HG02678 (cell line): ENCODE data around the gene SLC19A1.

Experiments used
- ATAC-seq: cut with Tn5 transposase; IDR thresholded peaks from one replicate; pipeline ENCODE4 v1.9.1; 2021; ENCODE audit warnings: mild to moderate bottlenecking, moderate library complexity; ENCODE audit not compliant: unreplicated experiment

The SLC19A1 gene

GRCh38 chr21:45460011-45460565 is 82.2 kb downstream of the SLC19A1 start:
- ATAC-seq = no peak

GRCh38 chr21:45459171-45460010 is 82.8 kb downstream of the SLC19A1 start:
- no peak for ATAC-seq

- no peak for ATAC-seq
Observed at GRCh38 chr21:45458281-45459170, 83.7 kb downstream of the SLC19A1 start.

DNA sequence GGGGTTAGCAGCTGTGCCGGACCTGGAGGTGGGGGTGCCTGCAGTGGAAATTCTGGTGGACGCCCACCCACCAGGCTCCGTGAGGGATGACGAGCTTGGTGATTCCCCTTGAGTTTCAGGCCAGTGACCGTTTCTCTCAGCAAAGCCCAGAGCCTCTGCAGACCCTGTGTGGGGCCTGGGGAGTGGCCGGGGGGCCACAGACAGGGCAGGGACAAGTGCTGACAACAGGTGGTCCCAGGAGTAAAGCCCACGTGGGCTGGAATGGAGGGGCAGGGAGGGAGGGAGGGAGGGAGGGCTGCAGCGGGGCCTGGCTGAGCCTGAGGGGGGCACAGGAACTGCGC is 84.4 kb downstream of the SLC19A1 start:
- ATAC-seq = no peak

- ATAC-seq = no peak
Observed at GRCh38 chr21:45457161-45457831, 84.9 kb downstream of the SLC19A1 start.

GRCh38 chr21:45456584-45457160 is 85.6 kb downstream of the SLC19A1 start:
- ATAC-seq = no peak

GRCh38 chr21:45455674-45456583 is 86.3 kb downstream of the SLC19A1 start:
- ATAC-seq = no peak

DNA sequence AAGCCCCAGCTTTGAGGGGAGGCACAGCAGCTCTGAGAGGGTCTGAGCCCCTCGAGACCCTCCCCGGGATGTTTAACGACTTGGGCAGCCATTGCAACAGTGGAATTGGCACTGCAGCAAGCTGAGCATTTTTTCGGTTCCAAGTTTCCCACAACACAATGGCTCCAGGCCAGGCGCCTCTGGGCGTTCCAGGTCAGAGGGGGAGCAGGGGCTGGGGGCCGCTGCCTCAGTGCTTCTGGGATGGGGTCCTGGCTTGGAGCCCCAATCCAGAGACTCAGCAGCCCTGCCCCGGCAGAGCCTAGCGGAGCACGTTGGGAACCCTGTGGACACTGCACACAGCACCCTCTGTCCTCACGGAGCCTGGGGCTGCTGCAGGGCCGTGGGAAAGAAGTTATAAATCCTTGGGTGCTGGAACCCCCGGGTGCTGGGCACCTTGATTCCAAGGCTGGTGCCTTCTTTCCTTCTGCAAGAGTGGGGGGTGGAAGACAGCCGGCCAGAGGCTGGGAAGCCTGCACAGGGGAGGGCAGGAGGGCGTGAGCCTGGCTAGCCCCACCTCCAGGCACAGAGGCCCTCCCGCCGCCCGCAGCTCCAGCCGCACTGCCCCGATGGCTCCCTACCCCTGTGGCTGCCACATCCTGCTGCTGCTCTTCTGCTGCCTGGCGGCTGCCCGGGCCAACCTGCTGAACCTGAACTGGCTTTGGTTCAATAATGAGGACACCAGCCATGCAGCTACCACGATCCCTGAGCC is 87.1 kb downstream of the SLC19A1 start:
- no peak for ATAC-seq

- ATAC-seq = no peak
Observed at GRCh38 chr21:45454060-45454925, 87.9 kb downstream of the SLC19A1 start.

DNA sequence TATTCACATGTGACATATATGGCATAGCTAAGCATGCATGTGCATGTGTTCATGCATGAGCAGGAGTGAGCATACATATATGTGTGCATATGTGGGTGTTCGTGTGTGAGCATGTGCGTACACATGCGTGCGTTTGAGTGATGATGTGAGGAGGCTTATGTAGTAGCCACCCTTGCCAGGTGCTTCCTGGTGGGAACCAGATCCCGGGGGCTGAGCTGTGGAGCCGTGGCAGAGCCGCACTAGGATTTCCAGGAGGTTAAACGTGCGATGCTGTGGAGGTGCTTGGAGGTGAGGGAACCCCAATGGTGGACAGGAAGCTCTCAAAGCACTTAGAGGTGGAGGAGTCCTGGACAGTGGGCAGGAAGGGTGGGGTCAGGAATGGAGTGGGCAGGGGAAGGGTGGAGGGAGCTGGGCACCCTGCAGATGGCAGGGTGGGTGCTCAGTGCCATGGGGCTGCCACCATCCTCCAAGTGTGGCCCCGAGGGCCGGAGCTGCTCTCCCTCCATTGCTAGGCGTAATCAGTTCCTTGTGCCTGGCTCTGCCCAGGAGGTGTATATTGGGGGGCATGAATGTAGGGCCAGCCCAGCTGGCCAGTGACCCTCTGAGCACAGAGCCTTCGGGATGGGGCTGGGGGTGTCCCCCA is 88.8 kb downstream of the SLC19A1 start:
- no peak for ATAC-seq

- ATAC-seq = no peak
Observed at GRCh38 chr21:45452696-45453307, 89.4 kb downstream of the SLC19A1 start.

- no peak for ATAC-seq
Observed at GRCh38 chr21:45451771-45452182, 90.5 kb downstream of the SLC19A1 start.

DNA sequence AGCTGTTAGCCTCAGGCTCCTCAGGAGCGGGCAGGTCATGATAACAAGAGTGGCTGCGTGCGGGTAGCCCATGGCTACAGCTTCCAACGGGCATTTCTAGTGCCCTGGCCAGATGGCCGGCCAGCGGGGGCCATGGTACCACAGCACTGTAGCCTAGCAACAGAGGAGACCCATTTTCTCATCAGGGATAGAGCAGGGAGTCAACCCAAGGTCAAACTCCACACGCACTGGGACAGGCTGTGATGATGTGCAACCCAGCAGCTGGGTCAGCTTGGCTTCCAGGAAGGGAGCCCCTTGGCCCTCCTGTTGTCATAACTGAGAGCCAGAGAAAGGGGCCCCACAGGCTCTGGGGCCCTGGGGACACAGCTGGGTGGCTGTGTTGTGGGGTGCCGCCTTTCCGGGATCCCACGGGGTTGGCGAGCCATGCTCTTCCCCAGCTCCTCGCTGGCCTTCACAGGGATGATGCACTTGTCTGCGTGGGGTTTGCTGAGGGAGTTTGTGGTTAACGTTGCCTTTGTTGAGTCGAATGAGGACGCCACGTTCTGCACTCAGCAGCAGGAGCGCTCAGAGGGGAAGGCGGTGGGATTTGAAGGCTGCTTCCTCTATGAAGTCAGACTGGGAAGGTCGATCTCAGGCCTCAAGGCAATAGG is 91.0 kb downstream of the SLC19A1 start:
- ATAC-seq = no peak

- ATAC-seq = no peak
Observed at GRCh38 chr21:45450423-45451090, 91.7 kb downstream of the SLC19A1 start.

- no peak for ATAC-seq
Observed at GRCh38 chr21:45449658-45450422, 92.4 kb downstream of the SLC19A1 start.
